Ramos (cell line): ENCODE data around the gene NCOA3.
"Not testable (repeated sequence)": the region's sequence is repeated elsewhere in the genome, so short reads cannot be mapped to it uniquely, and the experiment has no call there.

Source experiments
- in situ Hi-C: fragments of 300-500 bp; cut with MboI; formaldehyde crosslinking; loops from one replicate; pipeline ENCODE4 v1.14.3; 2022; ENCODE audit warnings: low sequenced_read_pairs; ENCODE audit not compliant: unreplicated experiment

The NCOA3 gene

GRCh38 chr20:47532002-47532401 is 30.3 kb downstream of the NCOA3 start:
- in situ Hi-C loops = no loop called here

- in situ Hi-C loops = no loop called here
Measured at GRCh38 chr20:47533518-47534062, 31.9 kb downstream of the NCOA3 start.

GRCh38 chr20:47534405-47534804 is 32.7 kb downstream of the NCOA3 start:
- in situ Hi-C loops = no loop called here

GRCh38 chr20:47535088-47535487 is 33.4 kb downstream of the NCOA3 start:
- in situ Hi-C loops = no loop called here

GRCh38 chr20:47535994-47536393 is 34.3 kb downstream of the NCOA3 start:
- in situ Hi-C loops = no loop called here

GRCh38 chr20:47540443-47541354 is 39.0 kb downstream of the NCOA3 start:
- in situ Hi-C loops = no loop called here

- in situ Hi-C loops = no loop called here
Measured at GRCh38 chr20:47541355-47541922, 39.8 kb downstream of the NCOA3 start.

- in situ Hi-C loops = no loop called here
Measured at GRCh38 chr20:47543006-47543431, 41.3 kb downstream of the NCOA3 start.

- in situ Hi-C loops = no loop called here
Measured at GRCh38 chr20:47544240-47544639, 42.6 kb downstream of the NCOA3 start.

GRCh38 chr20:47544852-47545251 is 43.2 kb downstream of the NCOA3 start:
- in situ Hi-C loops = no loop called here

GRCh38 chr20:47545499-47545898 is 43.8 kb downstream of the NCOA3 start:
- in situ Hi-C loops = no loop called here

GRCh38 chr20:47546184-47547033 is 44.7 kb downstream of the NCOA3 start:
- in situ Hi-C loops = no loop called here

- in situ Hi-C loops = no loop called here
Measured at GRCh38 chr20:47547034-47547387, 45.3 kb downstream of the NCOA3 start.

GRCh38 chr20:47549671-47550070 is 48.0 kb downstream of the NCOA3 start:
- in situ Hi-C loops = no loop called here

- in situ Hi-C loops = no loop called here
Measured at GRCh38 chr20:47551222-47551621, 49.5 kb downstream of the NCOA3 start.

GRCh38 chr20:47551841-47552240 is 50.2 kb downstream of the NCOA3 start:
- in situ Hi-C loops = no loop called here

- in situ Hi-C loops = no loop called here
Measured at GRCh38 chr20:47552996-47553395, 51.3 kb downstream of the NCOA3 start.

GRCh38 chr20:47553594-47554235 is 52.0 kb downstream of the NCOA3 start:
- in situ Hi-C loops = not testable (repeated sequence)

GRCh38 chr20:47554283-47554682 is 52.6 kb downstream of the NCOA3 start:
- in situ Hi-C loops = not testable (repeated sequence)

- in situ Hi-C loops = no loop called here
Measured at GRCh38 chr20:47557218-47557617, 55.5 kb downstream of the NCOA3 start.
